ENCODE measurements around the gene OBSCN. TPM values are rescaled to one million over a fixed set of nuclear protein-coding genes. Genes with fewer than 3 reads are reported as not detected.

The OBSCN gene
- total and polyA plus RNA-seq, 2 donors (not counting 1 experiment from before 2014, with no cell fraction given) = 10.0 to 63.9 TPM

DNA sequence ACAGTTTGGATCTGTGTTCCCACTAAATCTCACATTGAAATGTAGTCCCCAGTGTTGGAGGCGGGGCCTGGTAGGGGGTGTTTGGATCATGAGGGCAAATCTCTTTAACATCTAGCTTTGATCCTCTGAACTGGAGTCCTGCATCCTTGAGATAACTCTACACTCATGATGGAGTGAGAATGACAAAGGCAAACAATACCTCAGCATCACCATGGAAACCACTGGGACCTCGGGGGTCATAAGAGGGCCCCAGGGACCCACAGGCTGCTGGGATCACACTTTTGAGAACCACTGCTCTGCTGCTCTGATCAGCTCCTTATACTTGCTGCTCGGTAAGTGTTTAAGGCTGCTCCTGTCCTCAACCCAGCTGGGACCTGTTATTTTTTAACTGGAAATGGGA, 13.4 kb upstream of the OBSCN start:
- Histone ChIP-seq H3K79me2 (ENCODE audit: control insufficient read depth, insufficient read depth, low read length) (no peaks in the 10 kb centered on the region), H3K27me3 (replicated peaks in 1 of 4; ENCODE audit: control extremely low read depth in 1 of 4, control insufficient read depth in 3 of 4, insufficient read depth in 4 of 4, low read length in 3 of 4) (no peaks in the 10 kb centered on the region), H3K27ac (ENCODE audit: low read length in 2 of 2) (no peak overlapping the region), H3K9me3 (ENCODE audit: control extremely low read depth in 1 of 3, control insufficient read depth in 2 of 3, insufficient read depth in 1 of 3, low read length in 2 of 3) (peaks cover 7 to 13% (median 11%) of the 10 kb centered on the region in 3 donors), H4K20me1 (ENCODE audit: control insufficient read depth, insufficient read depth, low read length, poor library complexity, severe bottlenecking) (no peaks in the 10 kb centered on the region), H2AFZ (ENCODE audit: insufficient read depth, low read depth, low read length, poor library complexity, severe bottlenecking) (no peak overlapping the region), H3K4me2 (replicated peaks; ENCODE audit: low read depth, low read length, poor library complexity, severe bottlenecking) (no peak overlapping the region), H3K4me1 (ENCODE audit: control insufficient read depth in 2 of 2, insufficient read depth in 2 of 2, low read length in 2 of 2) (no peaks in the 10 kb centered on the region), H3K36me3 (replicated peaks in 1 of 2; ENCODE audit: control extremely low read depth in 1 of 2, control insufficient read depth in 1 of 2, extremely low read depth in 1 of 2, insufficient read depth in 2 of 2, low read length in 1 of 2) (no peaks in the 10 kb centered on the region), H3K4me3 (ENCODE audit: control extremely low read depth in 1 of 5, extremely low read depth in 1 of 5, insufficient read depth in 1 of 5, low read depth in 2 of 5, low read length in 4 of 5) (no peak overlapping the region), H3K9ac (ENCODE audit: low read length) (no peak overlapping the region)
- DNase-seq (no peak), ATAC-seq (ENCODE audit: low read depth) (no peak)
- no peaks in the 10 kb centered on the region for H3K27me3 Mint-ChIP-seq
- TF ChIP-seq CTCF (IDR thresholded peaks at IDR 0.05) (no peak), EZH2 (IDR thresholded peaks at IDR 0.05; ENCODE audit: borderline replicate concordance, insufficient read depth, low read depth, low read length, poor library complexity, severe bottlenecking) (no peak)
- POLR2A ChIA-PET = no interaction called here
- H3K9me3 Mint-ChIP-seq (ENCODE audit: insufficient read depth) = no peaks in the 10 kb centered on the region
- H3K4me1 Mint-ChIP-seq = no peaks in the 10 kb centered on the region
- H3K27ac Mint-ChIP-seq = no peak overlapping the region
- intact Hi-C loops (cut with micrococcal nuclease) = no loop called here
- H3K4me3 Mint-ChIP-seq = no peak overlapping the region
- 60% methylated on average over 1 of the region's 3 CpGs for WGBS (ENCODE audit: insufficient coverage)
- CTCF ChIA-PET = interaction anchor here (1.4 kb wide), 1 partner anchor 14 kb away, joined by 3 read pairs; no protein-coding TSS in a partner anchor

DNA sequence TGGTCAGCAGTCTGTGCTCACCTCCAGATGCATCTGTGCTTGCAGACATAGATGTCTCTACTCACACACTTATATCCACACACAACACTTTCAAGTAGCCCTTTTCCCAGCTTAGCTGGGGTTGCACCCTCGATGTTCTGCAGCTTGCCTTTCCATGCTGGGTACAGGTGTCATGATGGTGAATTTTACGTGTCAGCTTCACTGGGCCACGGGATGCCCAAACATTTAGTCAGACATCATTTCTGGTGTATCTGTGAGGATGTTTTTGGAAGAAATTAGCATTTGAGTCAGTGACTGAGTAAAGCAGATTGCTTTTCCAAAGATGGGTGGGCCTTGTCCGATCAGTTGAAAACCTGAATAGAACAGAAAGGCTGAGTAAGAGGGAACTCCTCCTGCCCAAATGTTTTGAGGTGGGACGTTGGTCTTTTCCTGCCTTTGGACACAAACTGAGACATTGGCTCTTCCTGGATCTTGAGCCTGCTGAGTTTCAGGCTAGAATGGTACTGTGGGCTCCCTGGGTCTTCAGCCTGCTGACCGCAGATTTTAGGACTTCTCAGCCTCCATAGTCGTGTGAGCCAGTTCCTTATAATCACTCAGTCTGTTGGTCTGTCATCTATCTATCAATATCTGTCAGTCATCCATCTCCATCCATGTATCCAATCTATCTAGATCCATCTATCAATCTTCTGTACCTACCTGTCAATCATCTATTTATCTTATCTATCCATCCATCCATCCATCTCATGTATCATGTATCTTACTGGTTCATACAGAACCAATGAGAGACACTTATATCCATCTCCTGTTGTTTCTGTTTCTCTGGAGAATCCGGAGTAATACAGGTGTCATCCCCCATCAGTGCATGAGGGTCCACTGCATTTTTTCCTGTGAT, 12.7 kb upstream of the OBSCN start:
- Histone ChIP-seq H4K20me1 (ENCODE audit: control insufficient read depth, insufficient read depth, low read length, poor library complexity, severe bottlenecking) (no peaks in the 10 kb centered on the region), H3K27me3 (replicated peaks in 1 of 4; ENCODE audit: control extremely low read depth in 1 of 4, control insufficient read depth in 3 of 4, insufficient read depth in 4 of 4, low read length in 3 of 4) (no peaks in the 10 kb centered on the region), H3K79me2 (ENCODE audit: control insufficient read depth, insufficient read depth, low read length) (no peaks in the 10 kb centered on the region), H3K4me1 (ENCODE audit: control insufficient read depth in 2 of 2, insufficient read depth in 2 of 2, low read length in 2 of 2) (no peaks in the 10 kb centered on the region), H3K27ac (ENCODE audit: low read length in 2 of 2) (no peak overlapping the region), H3K9me3 (ENCODE audit: control extremely low read depth in 1 of 3, control insufficient read depth in 2 of 3, insufficient read depth in 1 of 3, low read length in 2 of 3) (peaks cover 9 to 17% (median 10%) of the 10 kb centered on the region in 3 donors), H2AFZ (ENCODE audit: insufficient read depth, low read depth, low read length, poor library complexity, severe bottlenecking) (no peak overlapping the region), H3K36me3 (replicated peaks in 1 of 2; ENCODE audit: control extremely low read depth in 1 of 2, control insufficient read depth in 1 of 2, extremely low read depth in 1 of 2, insufficient read depth in 2 of 2, low read length in 1 of 2) (no peaks in the 10 kb centered on the region), H3K4me2 (replicated peaks; ENCODE audit: low read depth, low read length, poor library complexity, severe bottlenecking) (no peak overlapping the region), H3K9ac (ENCODE audit: low read length) (no peak overlapping the region), H3K4me3 (ENCODE audit: control extremely low read depth in 1 of 5, extremely low read depth in 1 of 5, insufficient read depth in 1 of 5, low read depth in 2 of 5, low read length in 4 of 5) (no peak overlapping the region)
- Mint-ChIP-seq H3K9me3 (ENCODE audit: insufficient read depth) (no peaks in the 10 kb centered on the region), H3K27ac (no peak overlapping the region), H3K4me3 (no peak overlapping the region), H3K4me1 (no peaks in the 10 kb centered on the region), H3K27me3 (no peaks in the 10 kb centered on the region)
- 95% methylated on average over 7 of the region's 8 CpGs for WGBS (ENCODE audit: insufficient coverage)
- intact Hi-C loops (cut with micrococcal nuclease) = no loop called here
- TF ChIP-seq EZH2 (IDR thresholded peaks at IDR 0.05; ENCODE audit: borderline replicate concordance, insufficient read depth, low read depth, low read length, poor library complexity, severe bottlenecking) (no peak), CTCF (IDR thresholded peaks at IDR 0.05) (no peak)
- ChIA-PET POLR2A (no interaction called here), CTCF (no interaction called here)
- ATAC-seq (ENCODE audit: low read depth) (no peak), DNase-seq (no peak)
